HepG2 (cell line): ENCODE measurements around the gene ATG16L2. TPM values are rescaled to one million over a fixed set of nuclear protein-coding genes. Genes with fewer than 3 reads are reported as not detected.

Experiments
- DMAP1 ChIP-seq: IDR thresholded peaks from 2 replicates; pipeline ENCODE4 v1.6.1; 2016
- FOSL2 ChIP-seq: sonication (generic); formaldehyde crosslinking; IDR thresholded peaks from 2 replicates; pipeline ENCODE4 v1.4.0; 2020; ENCODE audit warnings: missing genetic modification reagents
- KLF16 ChIP-seq, 2 experiments: sonication (generic) in 1 of 2; formaldehyde crosslinking in 1 of 2; IDR thresholded peaks; 2 replicates each; pipeline versions ENCODE4 v1.6.1 to v1.8.0; 2016 to 2023; ENCODE audit warnings: missing genetic modification reagents in 2 of 2, missing compliant biosample characterization in 1 of 2
- RBFOX2 ChIP-seq: fragments of 200-400 bp; formaldehyde crosslinking; IDR thresholded peaks from 2 replicates; pipeline ENCODE4 v1.6.1; 2017; ENCODE audit warnings: low read depth, mild to moderate bottlenecking, low read length
- STAG1 ChIP-seq: sonication (generic); formaldehyde crosslinking; IDR thresholded peaks from 2 replicates; pipeline ENCODE4 v1.4.0; 2020; ENCODE audit warnings: missing genetic modification reagents
- ZNF768 ChIP-seq: sonication (generic); formaldehyde crosslinking; IDR thresholded peaks from 2 replicates; pipeline ENCODE4 v1.4.0; 2020; ENCODE audit warnings: missing genetic modification reagents
- ZNF777 ChIP-seq: sonication (generic); formaldehyde crosslinking; IDR thresholded peaks from 2 replicates; pipeline ENCODE4 v1.4.0; 2020; ENCODE audit warnings: missing genetic modification reagents
- ZSCAN22 ChIP-seq: sonication (generic); formaldehyde crosslinking; IDR thresholded peaks from 2 replicates; pipeline ENCODE4 v1.4.0; 2020; ENCODE audit warnings: mild to moderate bottlenecking, missing genetic modification reagents
- polyA plus RNA-seq, 8 experiments: library from polyadenylated mRNA; depleted of rRNA in 3 of 8; stranded (reverse) in 7 of 8; unstranded in 1 of 8; fragments of >200 nt; fragmentation: Illumina TruSeq in 4 of 8; extraction: Trizol in 4 of 8; gene quantifications; 2 replicates each; pipeline versions ENCODE4 v1.2.1 to v1.2.3, GENCODE V29; 2011 to 2016; ENCODE audit warnings: low read depth in 4 of 8, missing spikeins in 1 of 8, mixed read lengths in 1 of 8; ENCODE audit not compliant: insufficient read depth in 1 of 8
- total RNA-seq, 5 experiments: library from RNA; depleted of rRNA; stranded (reverse); fragments of >200 nt; fragmentation: Illumina TruSeq; extraction: Trizol; gene quantifications; 2 replicates each; pipeline ENCODE4 v1.2.3, GENCODE V29; 2016; ENCODE audit warnings: low read depth in 1 of 5
- TF ChIP-seq, protein P1 (sequence below): sonication (generic); formaldehyde crosslinking; conservative IDR thresholded peaks from 2 replicates; pipeline ENCODE4 v1.4.0; 2020; ENCODE audit warnings: missing genetic modification reagents
- TF ChIP-seq, protein P2 (sequence below): sonication (generic); formaldehyde crosslinking; IDR thresholded peaks from 2 replicates; pipeline ENCODE4 v1.5.1; 2020; ENCODE audit warnings: mild to moderate bottlenecking, missing genetic modification reagents, moderate library complexity
- TF ChIP-seq, protein P3 (sequence below): IDR thresholded peaks from 2 replicates; pipeline ENCODE4 v1.6.1; 2018; ENCODE audit warnings: missing genetic modification reagents, mild to moderate bottlenecking, missing compliant biosample characterization
- TF ChIP-seq, protein P4 (sequence below): IDR thresholded peaks from 2 replicates; pipeline ENCODE4 v1.6.1; 2016; ENCODE audit warnings: missing compliant biosample characterization, missing genetic modification reagents, borderline replicate concordance
- TF ChIP-seq, protein P5 (sequence below): IDR thresholded peaks from 2 replicates; pipeline ENCODE4 v1.6.1; 2016; ENCODE audit warnings: mild to moderate bottlenecking, missing biosample characterization, missing genetic modification reagents
- TF ChIP-seq, protein P6 (sequence below), 2 experiments: sonication (generic) in 1 of 2; formaldehyde crosslinking in 1 of 2; IDR thresholded peaks; 2 replicates each; pipeline versions ENCODE4 v1.4.0 to v1.6.1; 2018 to 2020; ENCODE audit warnings: missing genetic modification reagents in 2 of 2, borderline replicate concordance in 1 of 2, low read depth in 1 of 2, mild to moderate bottlenecking in 1 of 2, missing biosample characterization in 1 of 2
- TF ChIP-seq, protein P7 (sequence below): sonication (generic); formaldehyde crosslinking; conservative IDR thresholded peaks from 2 replicates; pipeline ENCODE4 v1.8.0; 2022; ENCODE audit warnings: mild to moderate bottlenecking, moderate library complexity, missing genetic modification reagents

Gene ATG16L2
- total and polyA plus RNA-seq, 2 of the 13 experiments (the other 11 are each of a cell fraction or from before 2014, with no cell fraction given): 6.2 to 14.8 TPM

GRCh38 chr11:72781313-72782080 lies 32.7 kb upstream of the ATG16L2 start (continued):
- 0 out of 2 replicates have a peak, but pooled peaks have one; percentile 1 for TF ChIP-seq STAG1 (CRISPR knock-in tag)
- TF ChIP-seq, protein P1, sequence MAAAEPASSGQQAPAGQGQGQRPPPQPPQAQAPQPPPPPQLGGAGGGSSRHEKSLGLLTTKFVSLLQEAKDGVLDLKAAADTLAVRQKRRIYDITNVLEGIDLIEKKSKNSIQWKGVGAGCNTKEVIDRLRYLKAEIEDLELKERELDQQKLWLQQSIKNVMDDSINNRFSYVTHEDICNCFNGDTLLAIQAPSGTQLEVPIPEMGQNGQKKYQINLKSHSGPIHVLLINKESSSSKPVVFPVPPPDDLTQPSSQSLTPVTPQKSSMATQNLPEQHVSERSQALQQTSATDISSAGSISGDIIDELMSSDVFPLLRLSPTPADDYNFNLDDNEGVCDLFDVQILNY: no peak
- 0 out of 2 replicates have a peak, but pooled peaks have one; percentile 28 for TF ChIP-seq ZNF777 (CRISPR knock-in tag)
- 0 out of 4 replicates have a peak, but pooled peaks of 1 of the 2 experiments have one; percentile 9 for TF ChIP-seq KLF16 (CRISPR knock-in tag; IDR thresholded peaks at IDR 0.05)
- TF ChIP-seq DMAP1: peak; percentile 13; the same call in 1 of the 2 replicates
- TF ChIP-seq, protein P2, sequence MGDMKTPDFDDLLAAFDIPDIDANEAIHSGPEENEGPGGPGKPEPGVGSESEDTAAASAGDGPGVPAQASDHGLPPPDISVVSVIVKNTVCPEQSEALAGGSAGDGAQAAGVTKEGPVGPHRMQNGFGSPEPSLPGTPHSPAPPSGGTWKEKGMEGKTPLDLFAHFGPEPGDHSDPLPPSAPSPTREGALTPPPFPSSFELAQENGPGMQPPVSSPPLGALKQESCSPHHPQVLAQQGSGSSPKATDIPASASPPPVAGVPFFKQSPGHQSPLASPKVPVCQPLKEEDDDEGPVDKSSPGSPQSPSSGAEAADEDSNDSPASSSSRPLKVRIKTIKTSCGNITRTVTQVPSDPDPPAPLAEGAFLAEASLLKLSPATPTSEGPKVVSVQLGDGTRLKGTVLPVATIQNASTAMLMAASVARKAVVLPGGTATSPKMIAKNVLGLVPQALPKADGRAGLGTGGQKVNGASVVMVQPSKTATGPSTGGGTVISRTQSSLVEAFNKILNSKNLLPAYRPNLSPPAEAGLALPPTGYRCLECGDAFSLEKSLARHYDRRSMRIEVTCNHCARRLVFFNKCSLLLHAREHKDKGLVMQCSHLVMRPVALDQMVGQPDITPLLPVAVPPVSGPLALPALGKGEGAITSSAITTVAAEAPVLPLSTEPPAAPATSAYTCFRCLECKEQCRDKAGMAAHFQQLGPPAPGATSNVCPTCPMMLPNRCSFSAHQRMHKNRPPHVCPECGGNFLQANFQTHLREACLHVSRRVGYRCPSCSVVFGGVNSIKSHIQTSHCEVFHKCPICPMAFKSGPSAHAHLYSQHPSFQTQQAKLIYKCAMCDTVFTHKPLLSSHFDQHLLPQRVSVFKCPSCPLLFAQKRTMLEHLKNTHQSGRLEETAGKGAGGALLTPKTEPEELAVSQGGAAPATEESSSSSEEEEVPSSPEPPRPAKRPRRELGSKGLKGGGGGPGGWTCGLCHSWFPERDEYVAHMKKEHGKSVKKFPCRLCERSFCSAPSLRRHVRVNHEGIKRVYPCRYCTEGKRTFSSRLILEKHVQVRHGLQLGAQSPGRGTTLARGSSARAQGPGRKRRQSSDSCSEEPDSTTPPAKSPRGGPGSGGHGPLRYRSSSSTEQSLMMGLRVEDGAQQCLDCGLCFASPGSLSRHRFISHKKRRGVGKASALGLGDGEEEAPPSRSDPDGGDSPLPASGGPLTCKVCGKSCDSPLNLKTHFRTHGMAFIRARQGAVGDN (CRISPR knock-in tag): peak; percentile 5; the same call in 1 of the 2 replicates
- 0 out of 2 replicates have a peak, but pooled peaks have one; percentile 30 for TF ChIP-seq ZNF768 (CRISPR knock-in tag)
- TF ChIP-seq, protein P3, sequence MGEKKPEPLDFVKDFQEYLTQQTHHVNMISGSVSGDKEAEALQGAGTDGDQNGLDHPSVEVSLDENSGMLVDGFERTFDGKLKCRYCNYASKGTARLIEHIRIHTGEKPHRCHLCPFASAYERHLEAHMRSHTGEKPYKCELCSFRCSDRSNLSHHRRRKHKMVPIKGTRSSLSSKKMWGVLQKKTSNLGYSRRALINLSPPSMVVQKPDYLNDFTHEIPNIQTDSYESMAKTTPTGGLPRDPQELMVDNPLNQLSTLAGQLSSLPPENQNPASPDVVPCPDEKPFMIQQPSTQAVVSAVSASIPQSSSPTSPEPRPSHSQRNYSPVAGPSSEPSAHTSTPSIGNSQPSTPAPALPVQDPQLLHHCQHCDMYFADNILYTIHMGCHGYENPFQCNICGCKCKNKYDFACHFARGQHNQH (CRISPR knock-in tag): 0 out of 2 replicates have a peak, but pooled peaks have one; percentile 18
- TF ChIP-seq, protein P4, sequence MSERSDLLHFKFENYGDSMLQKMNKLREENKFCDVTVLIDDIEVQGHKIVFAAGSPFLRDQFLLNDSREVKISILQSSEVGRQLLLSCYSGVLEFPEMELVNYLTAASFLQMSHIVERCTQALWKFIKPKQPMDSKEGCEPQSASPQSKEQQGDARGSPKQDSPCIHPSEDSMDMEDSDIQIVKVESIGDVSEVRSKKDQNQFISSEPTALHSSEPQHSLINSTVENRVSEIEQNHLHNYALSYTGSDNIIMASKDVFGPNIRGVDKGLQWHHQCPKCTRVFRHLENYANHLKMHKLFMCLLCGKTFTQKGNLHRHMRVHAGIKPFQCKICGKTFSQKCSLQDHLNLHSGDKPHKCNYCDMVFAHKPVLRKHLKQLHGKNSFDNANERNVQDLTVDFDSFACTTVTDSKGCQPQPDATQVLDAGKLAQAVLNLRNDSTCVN (CRISPR knock-in tag): 0 out of 2 replicates have a peak, but pooled peaks have one; percentile 8
- TF ChIP-seq RBFOX2: peak; percentile 44; the same call in 1 of the 2 replicates
- 0 out of 2 replicates have a peak, but pooled peaks have one; percentile 2 for TF ChIP-seq ZSCAN22
- TF ChIP-seq, protein P5, sequence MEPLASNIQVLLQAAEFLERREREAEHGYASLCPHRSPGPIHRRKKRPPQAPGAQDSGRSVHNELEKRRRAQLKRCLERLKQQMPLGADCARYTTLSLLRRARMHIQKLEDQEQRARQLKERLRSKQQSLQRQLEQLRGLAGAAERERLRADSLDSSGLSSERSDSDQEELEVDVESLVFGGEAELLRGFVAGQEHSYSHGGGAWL (CRISPR knock-in tag): no peak
- TF ChIP-seq, protein P6, sequence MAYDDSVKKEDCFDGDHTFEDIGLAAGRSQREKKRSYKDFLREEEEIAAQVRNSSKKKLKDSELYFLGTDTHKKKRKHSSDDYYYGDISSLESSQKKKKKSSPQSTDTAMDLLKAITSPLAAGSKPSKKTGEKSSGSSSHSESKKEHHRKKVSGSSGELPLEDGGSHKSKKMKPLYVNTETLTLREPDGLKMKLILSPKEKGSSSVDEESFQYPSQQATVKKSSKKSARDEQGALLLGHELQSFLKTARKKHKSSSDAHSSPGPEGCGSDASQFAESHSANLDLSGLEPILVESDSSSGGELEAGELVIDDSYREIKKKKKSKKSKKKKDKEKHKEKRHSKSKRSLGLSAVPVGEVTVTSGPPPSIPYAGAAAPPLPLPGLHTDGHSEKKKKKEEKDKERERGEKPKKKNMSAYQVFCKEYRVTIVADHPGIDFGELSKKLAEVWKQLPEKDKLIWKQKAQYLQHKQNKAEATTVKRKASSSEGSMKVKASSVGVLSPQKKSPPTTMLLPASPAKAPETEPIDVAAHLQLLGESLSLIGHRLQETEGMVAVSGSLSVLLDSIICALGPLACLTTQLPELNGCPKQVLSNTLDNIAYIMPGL (CRISPR knock-in tag; IDR thresholded peaks at IDR 0.05; ENCODE audit: borderline replicate concordance in 1 of 2, low read depth in 1 of 2): peak in 1 of 2 experiments; percentile 7; a peak in 2 of 4 replicates
- TF ChIP-seq, protein P7, sequence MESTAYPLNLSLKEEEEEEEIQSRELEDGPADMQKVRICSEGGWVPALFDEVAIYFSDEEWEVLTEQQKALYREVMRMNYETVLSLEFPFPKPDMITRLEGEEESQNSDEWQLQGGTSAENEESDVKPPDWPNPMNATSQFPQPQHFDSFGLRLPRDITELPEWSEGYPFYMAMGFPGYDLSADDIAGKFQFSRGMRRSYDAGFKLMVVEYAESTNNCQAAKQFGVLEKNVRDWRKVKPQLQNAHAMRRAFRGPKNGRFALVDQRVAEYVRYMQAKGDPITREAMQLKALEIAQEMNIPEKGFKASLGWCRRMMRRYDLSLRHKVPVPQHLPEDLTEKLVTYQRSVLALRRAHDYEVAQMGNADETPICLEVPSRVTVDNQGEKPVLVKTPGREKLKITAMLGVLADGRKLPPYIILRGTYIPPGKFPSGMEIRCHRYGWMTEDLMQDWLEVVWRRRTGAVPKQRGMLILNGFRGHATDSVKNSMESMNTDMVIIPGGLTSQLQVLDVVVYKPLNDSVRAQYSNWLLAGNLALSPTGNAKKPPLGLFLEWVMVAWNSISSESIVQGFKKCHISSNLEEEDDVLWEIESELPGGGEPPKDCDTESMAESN: 0 out of 2 replicates have a peak, but pooled peaks have one; percentile 4
- 0 out of 2 replicates have a peak, but pooled peaks have one; percentile 8 for TF ChIP-seq FOSL2 (CRISPR knock-in tag)
